BJ (cell line): Measurements from ENCODE around the gene SH2D2A. TPM values are rescaled to one million over a fixed set of nuclear protein-coding genes. Genes with fewer than 3 reads are reported as not detected.
A peak's percentile ranks its signal among the peaks of the same experiment; 100 is the strongest.

Experiments used
- CTCF ChIA-PET: fragments of 350-600 bp; formaldehyde crosslinking; extraction: SDS; loops from one replicate; lab custom pipeline; 2021; ENCODE audit warnings: antibody characterized with exemption, inconsistent platforms; lab: Yijun Ruan, JAX
- POLR2A ChIA-PET: fragments of 300-600 bp; sonication (Branson Sonifier 250); formaldehyde crosslinking; extraction: SDS; loops from one replicate; lab custom pipeline; 2021; ENCODE audit warnings: antibody characterized with exemption; lab: Charles Lee
- DNase-seq: peaks from one replicate; pipeline ENCODE4 v3.0.0-alpha.2; 2011; ENCODE audit warnings: low read depth
- H3K27me3 ChIP-seq: 2 replicates; pipeline ENCODE4 v1.6.0; 2011; ENCODE audit warnings: low read length; ENCODE audit not compliant: control insufficient read depth, insufficient read depth
- H3K36me3 ChIP-seq: 2 replicates; pipeline ENCODE4 v1.5.1; 2011; ENCODE audit warnings: low read length; ENCODE audit not compliant: control insufficient read depth, insufficient read depth
- H3K4me3 ChIP-seq: 2 replicates; pipeline ENCODE4 v1.5.1; 2011; ENCODE audit warnings: low read depth, mild to moderate bottlenecking, control low read depth, low read length
- CTCF ChIP-seq: IDR thresholded peaks from 2 replicates; pipeline ENCODE4 v1.5.1; 2011; ENCODE audit warnings: low read depth, mild to moderate bottlenecking, control low read depth, inconsistent platforms, low read length, moderate library complexity; ENCODE audit not compliant: insufficient read depth
- polyA plus RNA-seq: library from polyadenylated mRNA; depleted of rRNA; stranded (reverse); fragments of >200 nt; gene quantifications from 2 replicates; pipeline ENCODE4 v1.2.3, GENCODE V29; 2011

Gene SH2D2A
- polyA plus RNA-seq, 1 experiment = 0.17 TPM

GRCh38 chr1:156854634-156855033, 38.0 kb upstream of the SH2D2A start:
- Histone ChIP-seq H3K36me3 (no peaks in the 10 kb centered on the region), H3K4me3 (no peak overlapping the region), H3K27me3 (peaks cover 41% of the 10 kb centered on the region)
- ChIA-PET POLR2A (no interaction called here), CTCF (interaction anchor here (0.7 to 11.9 kb wide), 7 partner anchors 8 to 165 kb away, joined by 3 to 174 read pairs (median 3); no protein-coding TSS in a partner anchor)
- DNase-seq = no peak
- TF ChIP-seq CTCF = peak; percentile 6; the same call in 1 of the 2 replicates

- no peak for DNase-seq
- ChIA-PET CTCF (interaction anchor here (1.3 to 11.9 kb wide), 4 partner anchors 9 to 164 kb away, joined by 5 to 174 read pairs (median 6); no protein-coding TSS in a partner anchor), POLR2A (no interaction called here)
- TF ChIP-seq CTCF = no peak
- Histone ChIP-seq H3K4me3 (no peak overlapping the region), H3K27me3 (peaks cover 44% of the 10 kb centered on the region), H3K36me3 (no peaks in the 10 kb centered on the region)
These were observed 37.1 kb upstream of the SH2D2A start for GRCh38 chr1:156853761-156854160.

- ChIA-PET POLR2A (no interaction called here), CTCF (interaction anchor here (0.6 to 11.9 kb wide), 10 partner anchors 9 to 173 kb away, joined by 3 to 174 read pairs (median 4); partner anchors contain the start of gene NTRK1)
- no peak for TF ChIP-seq CTCF
- no peak for DNase-seq
- Histone ChIP-seq H3K4me3 (no peak overlapping the region), H3K36me3 (no peaks in the 10 kb centered on the region), H3K27me3 (peaks cover 45% of the 10 kb centered on the region)
These were observed 35.8 kb upstream of the SH2D2A start for GRCh38 chr1:156852418-156852874.

- H3K36me3 ChIP-seq = no peaks in the 10 kb centered on the region
- H3K27me3 ChIP-seq = peaks cover 42% of the 10 kb centered on the region
- CTCF ChIA-PET = interaction anchor here (1.1 to 11.9 kb wide), 6 partner anchors 13 to 172 kb away, joined by 3 to 174 read pairs (median 6); no protein-coding TSS in a partner anchor
- POLR2A ChIA-PET = no interaction called here
- DNase-seq = no peak
- TF ChIP-seq CTCF = no peak
- no peak overlapping the region for H3K4me3 ChIP-seq
These were observed 35.2 kb upstream of the SH2D2A start for GRCh38 chr1:156851779-156852417.

GRCh38 chr1:156849151-156849496, 32.5 kb upstream of the SH2D2A start:
- ChIA-PET POLR2A (no interaction called here), CTCF (interaction anchor here (1.0 to 5.0 kb wide), 4 partner anchors 9 to 225 kb away, joined by 3 to 43 read pairs (median 14); partner anchors contain the start of gene NTRK1)
- Histone ChIP-seq H3K27me3 (peaks cover 55% of the 10 kb centered on the region), H3K36me3 (no peaks in the 10 kb centered on the region), H3K4me3 (no peak overlapping the region)
- no peak for TF ChIP-seq CTCF
- no peak for DNase-seq
